Astrocyte of the spinal cord (primary cell): ENCODE measurements around the gene AFDN.

Source experiments
- DNase-seq: peaks from one replicate; pipeline ENCODE4 v3.0.0; 2011; ENCODE audit warnings: low read depth, low spot score
- H3K4me3 ChIP-seq: 2 replicates; pipeline ENCODE4 v1.5.1; 2011; ENCODE audit warnings: low read depth, mild to moderate bottlenecking, low read length, moderate library complexity
- in situ Hi-C: cut with HindIII; loops from 2 replicates; pipeline ENCODE4 v1.10.0; 2017; ENCODE audit warnings: low sequenced_read_pairs
- TF ChIP-seq, protein P1 (sequence below): IDR thresholded peaks from 2 replicates; pipeline ENCODE4 v1.5.1; 2012; ENCODE audit warnings: low read depth, mild to moderate bottlenecking, low read length, inconsistent platforms

The AFDN gene

DNA sequence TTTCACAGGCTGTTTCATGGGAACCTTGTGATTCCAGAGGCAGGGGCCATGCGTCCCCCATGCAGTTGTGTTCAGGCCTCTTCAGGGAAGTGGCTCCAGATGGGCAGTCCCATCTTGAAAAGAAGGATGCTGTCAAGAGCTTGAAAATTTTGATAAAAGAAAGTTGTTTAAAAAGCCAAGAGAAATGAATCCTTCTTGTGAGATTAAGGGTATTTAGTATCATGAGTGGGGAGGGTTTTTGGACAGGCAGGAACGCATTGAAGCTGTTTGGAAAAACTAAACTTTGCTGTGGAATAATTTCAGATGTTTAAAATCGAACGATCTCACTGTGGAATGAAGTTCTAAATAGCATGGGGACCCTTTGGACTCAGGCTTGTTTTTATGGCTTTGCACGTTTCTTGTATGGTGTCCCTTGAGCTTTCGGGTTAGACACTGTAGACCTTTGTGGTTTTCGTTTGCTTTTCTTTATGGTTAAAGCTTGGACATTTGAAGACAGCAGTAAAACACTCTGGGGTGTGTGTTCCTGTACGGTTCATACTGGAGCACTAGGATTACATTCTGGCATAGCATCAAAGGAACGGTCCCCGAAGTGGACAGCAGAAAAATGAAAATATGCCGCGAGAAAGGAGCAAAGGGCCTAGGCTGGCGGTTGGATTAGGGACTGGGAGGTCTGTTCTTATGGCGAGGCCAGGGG is 188.9 kb downstream of the AFDN start:
- TF ChIP-seq, protein P1, sequence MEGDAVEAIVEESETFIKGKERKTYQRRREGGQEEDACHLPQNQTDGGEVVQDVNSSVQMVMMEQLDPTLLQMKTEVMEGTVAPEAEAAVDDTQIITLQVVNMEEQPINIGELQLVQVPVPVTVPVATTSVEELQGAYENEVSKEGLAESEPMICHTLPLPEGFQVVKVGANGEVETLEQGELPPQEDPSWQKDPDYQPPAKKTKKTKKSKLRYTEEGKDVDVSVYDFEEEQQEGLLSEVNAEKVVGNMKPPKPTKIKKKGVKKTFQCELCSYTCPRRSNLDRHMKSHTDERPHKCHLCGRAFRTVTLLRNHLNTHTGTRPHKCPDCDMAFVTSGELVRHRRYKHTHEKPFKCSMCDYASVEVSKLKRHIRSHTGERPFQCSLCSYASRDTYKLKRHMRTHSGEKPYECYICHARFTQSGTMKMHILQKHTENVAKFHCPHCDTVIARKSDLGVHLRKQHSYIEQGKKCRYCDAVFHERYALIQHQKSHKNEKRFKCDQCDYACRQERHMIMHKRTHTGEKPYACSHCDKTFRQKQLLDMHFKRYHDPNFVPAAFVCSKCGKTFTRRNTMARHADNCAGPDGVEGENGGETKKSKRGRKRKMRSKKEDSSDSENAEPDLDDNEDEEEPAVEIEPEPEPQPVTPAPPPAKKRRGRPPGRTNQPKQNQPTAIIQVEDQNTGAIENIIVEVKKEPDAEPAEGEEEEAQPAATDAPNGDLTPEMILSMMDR, result no peak
- no peak overlapping the region for H3K4me3 ChIP-seq
- DNase-seq, result peak; percentile 86
- in situ Hi-C loops, result no loop called here

DNA sequence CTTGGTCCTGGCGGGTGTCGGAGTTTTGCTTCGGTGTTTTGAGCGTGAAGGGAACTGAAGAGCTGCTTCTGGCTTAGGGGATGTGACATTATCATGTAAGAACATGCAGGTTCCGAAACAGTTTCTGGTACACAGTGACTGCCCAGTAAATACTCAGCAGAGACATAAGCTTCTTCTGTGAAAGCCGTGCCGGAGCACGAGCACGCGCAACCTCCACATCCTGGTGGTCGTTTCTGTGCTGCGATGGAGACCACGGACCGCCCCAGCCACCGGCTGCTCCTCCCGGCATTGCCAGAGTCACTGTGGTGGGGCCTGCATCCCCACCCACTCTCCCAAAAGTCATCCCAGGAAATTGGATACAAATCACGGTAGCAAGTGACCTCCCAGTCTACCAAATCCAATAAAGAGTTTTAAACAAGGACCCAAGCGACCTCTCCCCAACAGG is 189.5 kb downstream of the AFDN start:
- no peak for DNase-seq
- TF ChIP-seq, protein P1, result no peak
- H3K4me3 ChIP-seq, result no peak overlapping the region
- in situ Hi-C loops, result no loop called here

DNA sequence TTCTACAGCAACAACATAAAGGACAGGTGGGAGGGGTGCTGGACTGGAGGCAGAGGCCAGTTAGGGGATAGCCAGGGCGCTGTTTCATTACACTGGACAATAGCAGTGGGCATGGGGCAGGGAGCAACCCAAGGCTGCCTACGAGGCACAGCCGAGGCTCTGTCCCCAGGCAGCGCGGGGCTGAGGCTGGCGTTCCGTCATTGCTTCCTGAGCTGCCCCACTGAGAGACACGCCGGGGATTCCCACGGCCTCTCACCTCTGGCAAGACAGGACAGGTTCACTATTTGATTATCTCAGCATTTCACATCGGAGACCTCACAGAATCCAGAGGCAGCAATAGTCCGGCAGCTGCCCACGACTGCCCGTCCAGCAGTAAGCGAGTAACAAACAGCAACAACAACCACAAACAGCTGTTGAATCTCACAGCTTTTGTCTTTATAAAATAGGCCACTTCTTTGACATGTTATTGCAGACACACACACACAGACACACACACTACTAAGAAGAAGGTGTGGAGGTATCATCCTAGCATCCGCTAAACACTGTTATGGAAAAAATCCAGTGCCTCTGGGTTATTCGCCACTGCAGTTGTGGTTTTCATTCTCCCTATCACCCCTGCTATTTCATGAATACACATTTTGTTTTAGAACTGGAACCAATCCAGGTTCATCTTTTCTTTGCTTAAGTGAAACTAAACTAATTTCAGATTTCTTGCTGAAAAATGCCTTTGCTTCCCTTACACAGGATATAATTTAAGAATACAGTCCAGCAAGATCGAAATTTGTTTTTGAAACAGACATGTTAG is 190.2 kb downstream of the AFDN start:
- TF ChIP-seq, protein P1, result no peak
- in situ Hi-C loops, result no loop called here
- peak; percentile 45 for DNase-seq
- no peak overlapping the region for H3K4me3 ChIP-seq

DNA sequence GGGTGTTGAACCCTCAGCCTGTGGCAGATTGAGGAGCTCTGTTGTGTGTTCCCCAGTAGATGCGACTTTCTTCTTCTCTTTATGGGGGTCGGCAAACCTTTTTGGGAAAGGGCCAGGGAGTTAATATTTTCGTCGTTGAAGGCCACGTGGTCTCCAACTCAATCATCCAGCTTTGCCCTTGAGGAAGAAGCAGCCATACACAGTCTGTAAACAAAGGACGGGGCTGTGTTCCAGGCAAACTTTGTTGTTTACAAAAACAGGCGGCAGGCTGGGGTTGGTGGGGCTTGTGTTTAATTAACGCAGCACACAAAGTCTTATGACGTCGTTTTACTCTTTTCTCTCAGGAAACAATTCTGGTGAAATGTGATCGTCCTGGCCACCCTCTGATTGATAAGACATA is 190.9 kb downstream of the AFDN start:
- DNase-seq, result no peak
- no peak overlapping the region for H3K4me3 ChIP-seq
- in situ Hi-C loops, result no loop called here
- TF ChIP-seq, protein P1, result no peak

DNA sequence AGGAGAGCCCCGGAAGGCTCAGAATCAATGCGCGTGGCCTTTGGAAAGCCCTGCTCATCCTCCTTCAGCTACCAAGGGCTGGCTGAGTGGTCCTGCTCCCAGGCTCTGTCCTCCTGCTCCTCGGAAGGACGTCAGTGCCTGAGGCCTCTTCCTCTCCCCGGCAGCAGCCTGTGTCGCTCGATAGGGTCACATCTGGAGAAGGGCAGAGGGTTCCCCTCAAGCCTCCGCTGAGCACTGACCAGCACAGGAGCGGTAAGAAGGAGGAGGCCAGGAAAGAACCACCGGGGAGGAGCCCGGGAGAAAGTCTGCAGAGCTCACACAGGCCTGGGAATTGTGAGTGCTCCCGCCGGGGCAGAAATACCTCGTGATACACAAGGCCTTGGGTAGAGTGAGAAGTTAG is 192.0 kb downstream of the AFDN start:
- TF ChIP-seq, protein P1, result no peak
- DNase-seq, result no peak
- in situ Hi-C loops, result no loop called here
- no peak overlapping the region for H3K4me3 ChIP-seq

DNA sequence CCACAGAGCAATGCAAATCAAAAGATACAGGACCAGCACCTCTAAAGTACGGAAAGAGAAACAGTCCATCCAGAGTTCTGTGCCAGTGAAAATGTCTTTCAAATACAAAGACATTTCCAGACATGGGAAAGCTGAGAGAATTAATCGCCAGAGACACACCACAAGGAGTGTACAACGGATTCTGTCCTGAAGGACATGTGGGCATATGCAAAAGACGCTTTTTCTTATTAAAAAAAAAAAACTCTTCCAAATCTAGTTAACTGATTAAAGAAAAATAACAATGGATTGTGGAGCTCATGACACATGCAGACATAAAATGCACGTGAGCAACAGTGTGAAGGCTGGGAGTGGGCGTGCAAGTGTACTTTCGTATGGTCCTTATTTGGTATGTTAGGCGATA is 193.5 kb downstream of the AFDN start:
- in situ Hi-C loops, result no loop called here
- TF ChIP-seq, protein P1, result no peak
- no peak overlapping the region for H3K4me3 ChIP-seq
- no peak for DNase-seq
